ENCODE measurements around the gene ATR. TPM values are rescaled to one million over a fixed set of nuclear protein-coding genes. Genes with fewer than 3 reads are reported as not detected.
A peak's percentile ranks its signal among the peaks of the same experiment; 100 is the strongest.
"Not testable (repeated sequence)": the region's sequence is repeated elsewhere in the genome, so short reads cannot be mapped to it uniquely, and the experiment has no call there.

ATR gene
- total and polyA plus RNA-seq, 9 of the 15 experiments (the other 6 are each of a cell fraction or from before 2014, with no cell fraction given), result 18.0 to 37.8 (median 23.2) TPM

DNA sequence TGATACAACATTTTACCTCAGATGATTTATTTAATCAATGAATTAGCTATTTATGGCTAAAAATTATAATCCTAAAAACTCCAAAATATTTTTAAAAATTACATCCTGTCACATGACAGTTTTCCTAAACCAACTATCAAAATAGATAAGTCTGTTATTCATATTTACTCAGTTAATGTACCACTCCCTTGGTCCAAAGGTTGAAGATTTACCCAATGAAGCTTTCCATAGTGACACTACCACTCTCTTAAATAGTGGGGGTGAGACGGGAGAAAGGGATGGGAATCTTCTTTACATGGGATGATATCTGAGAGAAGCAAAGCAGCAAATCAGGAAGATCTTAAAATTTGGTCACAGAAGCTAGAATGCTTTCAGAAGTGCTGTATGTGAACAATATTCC lies 161.2 kb downstream of the ATR start:
- Histone ChIP-seq H3K27ac (ENCODE audit: extremely low read depth, low read depth, low read length) (no peak overlapping the region), H2AFZ (ENCODE audit: low read depth, low read length) (no peak overlapping the region), H3K9ac (ENCODE audit: insufficient read depth in 1 of 2, low read depth in 2 of 2, low read length in 2 of 2) (no peak overlapping the region), H3K79me2 (ENCODE audit: control insufficient read depth, insufficient read depth, low read length) (no peaks in the 10 kb centered on the region), H3K36me3 (ENCODE audit: control insufficient read depth, insufficient read depth, low read length) (peaks cover 74% of the 10 kb centered on the region), H3K4me3 (no peak overlapping the region), H4K20me1 (replicated peaks; ENCODE audit: control insufficient read depth, insufficient read depth, low read length) (no peaks in the 10 kb centered on the region), H3K9me3 (replicated peaks; ENCODE audit: control insufficient read depth, insufficient read depth, low read depth, low read length) (no peaks in the 10 kb centered on the region), H3K27me3 (ENCODE audit: control insufficient read depth in 2 of 2, insufficient read depth in 2 of 2, low read length in 2 of 2) (no peaks in the 10 kb centered on the region), H3K4me2 (ENCODE audit: insufficient read depth, low read length) (no peak overlapping the region), H3K4me1 (replicated peaks in 1 of 2; ENCODE audit: control insufficient read depth in 2 of 2, insufficient read depth in 2 of 2, low read length in 2 of 2) (no peaks in the 10 kb centered on the region), H3K9me1 (ENCODE audit: control insufficient read depth, insufficient read depth, low read length) (no peaks in the 10 kb centered on the region)
- no peak for DNase-seq (ENCODE audit: extremely low read depth in 1 of 4, low spot score in 3 of 4)
- ATAC-seq, result no peak
- 73% methylated on average over 1 of the region's 1 CpG for WGBS (ENCODE audit: insufficient coverage, low coverage, missing lambda C conversion rate)
- CTCF ChIA-PET (ENCODE audit: low intra/inter-chr PET ratio), result no interaction called here
- intact Hi-C loops (cut with micrococcal nuclease) (no loop called here), in situ Hi-C loops (cut with MboI) (no loop called here)
- BruUV-seq (replicated peaks), result no TSS peak
- FAIRE-seq, result no peak
- TF ChIP-seq ZNF311 (CRISPR knock-in tag; IDR thresholded peaks at IDR 0.05), result no peak
- peak; percentile 37; the same call in 1 of the 2 replicates for TF ChIP-seq ZNF316 (IDR thresholded peaks at IDR 0.05)
- POLR2A ChIA-PET, result interaction anchor here (0.7 kb wide), 1 partner anchor 22 kb away, joined by 3 read pairs; no protein-coding TSS in a partner anchor

DNA sequence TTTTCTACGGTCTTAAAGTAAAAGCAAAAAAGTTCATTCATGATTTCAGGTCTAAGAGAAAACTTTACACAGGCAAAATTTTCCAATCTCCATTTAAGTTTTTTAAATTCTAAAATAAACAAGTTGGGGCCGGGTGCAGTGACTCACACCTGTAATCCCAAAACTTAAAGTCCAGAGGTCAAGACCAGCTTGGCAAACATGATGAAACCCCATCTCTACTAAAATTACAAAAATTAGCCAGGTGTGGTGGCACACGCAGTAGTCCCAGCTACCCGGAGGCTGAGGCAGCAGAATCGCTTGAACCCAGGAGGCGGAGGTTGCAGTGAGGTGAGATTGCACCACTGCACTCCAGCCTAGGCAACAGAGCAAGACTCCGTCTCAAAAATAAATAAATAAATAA lies 178.0 kb downstream of the ATR start:
- CTCF ChIA-PET (ENCODE audit: low intra/inter-chr PET ratio); H3K27ac ChIP-seq (ENCODE audit: extremely low read depth, low read depth, low read length); H3K27me3 ChIP-seq (ENCODE audit: control insufficient read depth in 2 of 2, insufficient read depth in 2 of 2, low read length in 2 of 2); H3K4me2 ChIP-seq (ENCODE audit: insufficient read depth, low read length); H3K9me1 ChIP-seq (ENCODE audit: control insufficient read depth, insufficient read depth, low read length); H3K79me2 ChIP-seq (ENCODE audit: control insufficient read depth, insufficient read depth, low read length); POLR2A ChIA-PET; ATAC-seq; H4K20me1 ChIP-seq (replicated peaks; ENCODE audit: control insufficient read depth, insufficient read depth, low read length); in situ Hi-C loops (cut with MboI); H3K9me3 ChIP-seq (replicated peaks; ENCODE audit: control insufficient read depth, insufficient read depth, low read depth, low read length); FAIRE-seq; H3K9ac ChIP-seq (ENCODE audit: insufficient read depth in 1 of 2, low read depth in 2 of 2, low read length in 2 of 2); H3K4me3 ChIP-seq; H2AFZ ChIP-seq (ENCODE audit: low read depth, low read length); H3K4me1 ChIP-seq (replicated peaks in 1 of 2; ENCODE audit: control insufficient read depth in 2 of 2, insufficient read depth in 2 of 2, low read length in 2 of 2); DNase-seq (ENCODE audit: extremely low read depth in 1 of 4, low spot score in 3 of 4); intact Hi-C loops (cut with micrococcal nuclease); BruUV-seq (replicated peaks): not testable (repeated sequence)
- 93% methylated on average over 7 of the region's 7 CpGs for WGBS (ENCODE audit: insufficient coverage, low coverage, missing lambda C conversion rate)
- peaks cover 56% of the 10 kb centered on the region for H3K36me3 ChIP-seq (ENCODE audit: control insufficient read depth, insufficient read depth, low read length)

Small RNAs within 50 kb of the gene (small RNA-seq; reads per million reads assigned to genes)
- gene RNA5SP143, result 0.44 reads per million, percentile 16 among the genes with 10 or more reads in this experiment
- not detected for gene RNU1-100P
- not detected for gene RNU6-1294P

Other genes with a start within 250 kb of the ATR start
- gene XRN1, start 130.7 kb downstream of the ATR start, total RNA-seq (2014; rRNA removed), result 20.6 and 28.4 TPM in 2 replicates
- gene XRN1, start 130.7 kb downstream of the ATR start, total RNA-seq (2014; rRNA removed; fragmentation: Illumina TruSeq; extraction: Trizol), result 27.3 and 31.6 TPM in 2 replicates
- 19.9 and 24.6 TPM in 2 replicates for gene XRN1, start 130.7 kb downstream of the ATR start, total RNA-seq (2015; rRNA removed; fragmentation: Illumina TruSeq; extraction: Trizol)
- gene XRN1, start 130.7 kb downstream of the ATR start, total RNA-seq (2021), result 17.2 and 22.0 TPM in 2 replicates
- gene XRN1, start 130.7 kb downstream of the ATR start, polyA plus RNA-seq (2011; rRNA removed), result 18.0 and 21.0 TPM in 2 replicates
- 11.5 and 12.3 TPM in 2 replicates for gene XRN1, start 130.7 kb downstream of the ATR start, polyA plus RNA-seq (2014; fragmentation: Illumina TruSeq; extraction: Trizol)
- 1 to 10 TPM; 3.1 to 7.2 TPM for gene XRN1, start 130.7 kb downstream of the ATR start, polyA plus RNA-seq (2014; fragmentation: Nextera tagmentation; extraction: Ambion mirVana)
- gene XRN1, start 130.7 kb downstream of the ATR start, polyA plus RNA-seq (2014; rRNA removed), result 6.1 and 14.3 TPM in 2 replicates
- 7.8 and 9.5 TPM in 2 replicates for gene PLS1, start 17.7 kb upstream of the ATR start, total RNA-seq (2014; rRNA removed)
- 16.2 and 17.8 TPM in 2 replicates for gene PLS1, start 17.7 kb upstream of the ATR start, total RNA-seq (2014; rRNA removed; fragmentation: Illumina TruSeq; extraction: Trizol)
- 11.9 and 13.7 TPM in 2 replicates for gene PLS1, start 17.7 kb upstream of the ATR start, total RNA-seq (2015; rRNA removed; fragmentation: Illumina TruSeq; extraction: Trizol)
- 9.0 and 11.5 TPM in 2 replicates for gene PLS1, start 17.7 kb upstream of the ATR start, total RNA-seq (2021)
- 10.8 and 20.1 TPM in 2 replicates for gene PLS1, start 17.7 kb upstream of the ATR start, polyA plus RNA-seq (2011; rRNA removed)
- 9.9 and 13.0 TPM in 2 replicates for gene PLS1, start 17.7 kb upstream of the ATR start, polyA plus RNA-seq (2014; fragmentation: Illumina TruSeq; extraction: Trizol)
- gene PLS1, start 17.7 kb upstream of the ATR start, polyA plus RNA-seq (2014; fragmentation: Nextera tagmentation; extraction: Ambion mirVana), result 10 to 100 TPM; 10.6 to 21.3 TPM
- gene PLS1, start 17.7 kb upstream of the ATR start, polyA plus RNA-seq (2014; rRNA removed), result 6.1 and 11.0 TPM in 2 replicates
- 2.8 and 4.1 TPM in 2 replicates for gene TRPC1, start 145.3 kb upstream of the ATR start, total RNA-seq (2014; rRNA removed)
- 5.7 and 6.5 TPM in 2 replicates for gene TRPC1, start 145.3 kb upstream of the ATR start, total RNA-seq (2014; rRNA removed; fragmentation: Illumina TruSeq; extraction: Trizol)
- 4.1 and 6.2 TPM in 2 replicates for gene TRPC1, start 145.3 kb upstream of the ATR start, total RNA-seq (2015; rRNA removed; fragmentation: Illumina TruSeq; extraction: Trizol)
- gene TRPC1, start 145.3 kb upstream of the ATR start, total RNA-seq (2021), result 4.2 and 4.6 TPM in 2 replicates
- gene TRPC1, start 145.3 kb upstream of the ATR start, polyA plus RNA-seq (2011; rRNA removed), result 1.9 and 2.0 TPM in 2 replicates
- gene TRPC1, start 145.3 kb upstream of the ATR start, polyA plus RNA-seq (2014; fragmentation: Illumina TruSeq; extraction: Trizol), result 3.0 and 3.5 TPM in 2 replicates
- 1 to 10 TPM; 1.4 to 2.2 TPM for gene TRPC1, start 145.3 kb upstream of the ATR start, polyA plus RNA-seq (2014; fragmentation: Nextera tagmentation; extraction: Ambion mirVana)
- 2.6 and 3.5 TPM in 2 replicates for gene TRPC1, start 145.3 kb upstream of the ATR start, polyA plus RNA-seq (2014; rRNA removed)